ENCODE data around the gene PARD3. TPM values are rescaled to one million over a fixed set of nuclear protein-coding genes. Genes with fewer than 3 reads are reported as not detected.
"Not testable (repeated sequence)": the region's sequence is repeated elsewhere in the genome, so short reads cannot be mapped to it uniquely, and the experiment has no call there.

The PARD3 gene
- total RNA-seq, 2 donors from 2014 or later = 59.6 to 74.6 TPM

DNA sequence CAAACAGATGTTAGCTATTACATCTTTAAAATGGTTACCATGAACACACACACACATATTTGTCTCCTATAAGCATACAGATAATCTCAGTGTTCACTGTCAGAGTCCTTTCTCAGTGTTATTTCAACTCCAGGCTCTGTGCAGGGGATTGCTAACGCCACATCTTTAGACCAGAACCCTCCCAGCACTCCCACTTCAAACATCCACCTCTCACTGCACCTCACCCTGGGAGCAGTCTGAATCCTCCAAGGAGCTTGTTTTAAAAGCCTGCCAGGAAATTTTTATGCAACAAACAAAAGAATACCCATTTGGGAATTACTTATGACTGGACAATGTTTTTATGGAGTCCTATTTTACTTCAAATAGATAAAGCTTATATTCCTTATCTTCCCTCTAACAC lies 107.4 kb downstream of the PARD3 start:
- peak overlapping the region; percentile 73 for H3K27ac Mint-ChIP-seq
- no peak overlapping the region for H3K27ac ChIP-seq (ENCODE audit: low read depth, low read length)
- no peaks in the 10 kb centered on the region for H3K36me3 Mint-ChIP-seq (ENCODE audit: low read depth)
- H3K4me1 ChIP-seq (ENCODE audit: control insufficient read depth, insufficient read depth, low read length) = peaks cover 4% of the 10 kb centered on the region
- 86% methylated on average over 1 of the region's 1 CpG; no CpG with 5 or more reads in 1 of the 2 experiments for WGBS, 2 experiments (ENCODE audit: insufficient coverage in 1 of 2, insufficient read length in 1 of 2)
- no peak overlapping the region for H3K9ac ChIP-seq (ENCODE audit: extremely low read depth, low read length, poor library complexity, severe bottlenecking)
- H3K4me3 ChIP-seq (ENCODE audit: low read length) = no peak overlapping the region
- peaks cover 42% of the 10 kb centered on the region for H3K4me1 Mint-ChIP-seq
- no peaks in the 10 kb centered on the region for H3K27me3 ChIP-seq (ENCODE audit: control insufficient read depth, insufficient read depth, low read length, poor library complexity, severe bottlenecking)
- H3K27me3 Mint-ChIP-seq (ENCODE audit: insufficient read depth) = no peaks in the 10 kb centered on the region
- H3K36me3 ChIP-seq (ENCODE audit: control insufficient read depth, insufficient read depth, low read length) = no peaks in the 10 kb centered on the region
- TF ChIP-seq, protein P1, sequence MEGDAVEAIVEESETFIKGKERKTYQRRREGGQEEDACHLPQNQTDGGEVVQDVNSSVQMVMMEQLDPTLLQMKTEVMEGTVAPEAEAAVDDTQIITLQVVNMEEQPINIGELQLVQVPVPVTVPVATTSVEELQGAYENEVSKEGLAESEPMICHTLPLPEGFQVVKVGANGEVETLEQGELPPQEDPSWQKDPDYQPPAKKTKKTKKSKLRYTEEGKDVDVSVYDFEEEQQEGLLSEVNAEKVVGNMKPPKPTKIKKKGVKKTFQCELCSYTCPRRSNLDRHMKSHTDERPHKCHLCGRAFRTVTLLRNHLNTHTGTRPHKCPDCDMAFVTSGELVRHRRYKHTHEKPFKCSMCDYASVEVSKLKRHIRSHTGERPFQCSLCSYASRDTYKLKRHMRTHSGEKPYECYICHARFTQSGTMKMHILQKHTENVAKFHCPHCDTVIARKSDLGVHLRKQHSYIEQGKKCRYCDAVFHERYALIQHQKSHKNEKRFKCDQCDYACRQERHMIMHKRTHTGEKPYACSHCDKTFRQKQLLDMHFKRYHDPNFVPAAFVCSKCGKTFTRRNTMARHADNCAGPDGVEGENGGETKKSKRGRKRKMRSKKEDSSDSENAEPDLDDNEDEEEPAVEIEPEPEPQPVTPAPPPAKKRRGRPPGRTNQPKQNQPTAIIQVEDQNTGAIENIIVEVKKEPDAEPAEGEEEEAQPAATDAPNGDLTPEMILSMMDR (conservative IDR thresholded peaks at IDR 0.05) = no peak
- no peak overlapping the region for H3K4me3 Mint-ChIP-seq
- no peak for DNase-seq
- no peaks in the 10 kb centered on the region for H3K9me3 ChIP-seq (ENCODE audit: control insufficient read depth, low read length)
- peaks cover 3% of the 10 kb centered on the region for H3K9me3 Mint-ChIP-seq

DNA sequence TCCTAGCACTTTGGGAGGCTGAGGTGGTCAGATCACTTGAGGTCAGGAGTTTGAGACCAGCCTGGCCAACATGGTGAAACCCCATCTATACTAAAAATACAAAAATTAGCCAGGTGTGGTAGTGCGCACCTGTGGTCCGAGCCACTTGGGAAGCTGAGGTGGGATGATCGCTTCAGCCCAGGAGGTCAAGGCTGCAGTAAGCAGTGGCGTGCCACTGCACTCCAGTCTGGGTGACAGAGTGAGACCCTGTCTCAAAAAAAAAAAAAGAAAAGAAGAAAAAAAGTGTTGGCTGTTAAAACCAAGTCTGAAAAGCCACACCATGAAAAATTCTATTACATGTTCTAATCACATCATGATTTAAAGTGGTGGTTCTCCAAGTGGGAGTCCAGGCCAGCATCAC lies 108.1 kb downstream of the PARD3 start:
- not testable (repeated sequence) for H3K27me3 ChIP-seq (ENCODE audit: control insufficient read depth, insufficient read depth, low read length, poor library complexity, severe bottlenecking); H3K4me3 ChIP-seq (ENCODE audit: low read length); H3K27me3 Mint-ChIP-seq (ENCODE audit: insufficient read depth); H3K9me3 ChIP-seq (ENCODE audit: control insufficient read depth, low read length); H3K36me3 ChIP-seq (ENCODE audit: control insufficient read depth, insufficient read depth, low read length); H3K4me3 Mint-ChIP-seq; H3K27ac ChIP-seq (ENCODE audit: low read depth, low read length); H3K27ac Mint-ChIP-seq; H3K9ac ChIP-seq (ENCODE audit: extremely low read depth, low read length, poor library complexity, severe bottlenecking); H3K36me3 Mint-ChIP-seq (ENCODE audit: low read depth); DNase-seq; H3K9me3 Mint-ChIP-seq; H3K4me1 ChIP-seq (ENCODE audit: control insufficient read depth, insufficient read depth, low read length)
- H3K4me1 Mint-ChIP-seq = peaks cover 40% of the 10 kb centered on the region
- 96% methylated on average over 4 of the region's 4 CpGs; no CpG with 5 or more reads in 1 of the 2 experiments for WGBS, 2 experiments (ENCODE audit: insufficient coverage in 1 of 2, insufficient read length in 1 of 2)

DNA sequence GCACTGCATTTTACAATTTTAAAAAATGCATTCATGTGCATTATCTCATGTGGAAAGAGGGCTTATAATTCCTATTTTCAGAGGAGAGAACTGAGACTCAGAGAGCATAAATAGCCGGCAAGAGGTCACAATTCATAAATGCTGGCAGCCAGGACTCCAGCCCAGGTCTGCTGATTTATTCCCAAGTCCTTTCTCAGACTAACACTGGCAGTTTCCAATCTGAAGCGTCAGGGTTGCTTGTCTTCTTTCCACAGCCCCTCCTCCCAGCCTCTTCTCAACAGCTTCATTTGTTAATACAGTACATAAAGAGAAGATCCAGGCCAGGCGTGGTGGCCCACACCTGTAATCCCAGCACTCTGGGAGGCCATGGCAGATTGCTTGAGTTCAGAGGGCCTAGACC lies 108.9 kb downstream of the PARD3 start:
- Mint-ChIP-seq H3K4me1 (peaks cover 38% of the 10 kb centered on the region), H3K27ac (no peak overlapping the region)
- no peaks in the 10 kb centered on the region for H3K36me3 ChIP-seq (ENCODE audit: control insufficient read depth, insufficient read depth, low read length)

More for the DNA sequence above, 108.9 kb downstream of the PARD3 start:
- Histone ChIP-seq H3K4me1 (ENCODE audit: control insufficient read depth, insufficient read depth, low read length) (peaks cover 6% of the 10 kb centered on the region), H3K9ac (ENCODE audit: extremely low read depth, low read length, poor library complexity, severe bottlenecking) (no peak overlapping the region), H3K9me3 (ENCODE audit: control insufficient read depth, low read length) (no peaks in the 10 kb centered on the region), H3K4me3 (ENCODE audit: low read length) (no peak overlapping the region), H3K27me3 (ENCODE audit: control insufficient read depth, insufficient read depth, low read length, poor library complexity, severe bottlenecking) (no peaks in the 10 kb centered on the region), H3K27ac (ENCODE audit: low read depth, low read length) (no peak overlapping the region)
- no peaks in the 10 kb centered on the region for H3K36me3 Mint-ChIP-seq (ENCODE audit: low read depth)
- DNase-seq = no peak
- TF ChIP-seq, protein P1 (conservative IDR thresholded peaks at IDR 0.05) = no peak
- H3K4me3 Mint-ChIP-seq = no peak overlapping the region
- H3K27me3 Mint-ChIP-seq (ENCODE audit: insufficient read depth) = no peaks in the 10 kb centered on the region
- 75 to 93% methylated on average over 2 to 3 of the region's 3 CpGs for WGBS, 2 experiments (ENCODE audit: insufficient coverage in 1 of 2, insufficient read length in 1 of 2)
- H3K9me3 Mint-ChIP-seq = peaks cover 3% of the 10 kb centered on the region

All from endodermal cell (in vitro differentiated cells).